Activated CD8-positive, alpha-beta T cell treated with anti-CD3 and anti-CD28 coated beads, Interleukin-2, amount 10 ng/mL, durations not matched to agents 7 days and 5 days (primary cell): ENCODE data around the gene SCO1. TPM values are rescaled to one million over a fixed set of nuclear protein-coding genes. Genes with fewer than 3 reads are reported as not detected.

Source experiments
- ATAC-seq: fragments of 150-1000 bp; cut with Tn5 transposase; one replicate; pipeline ENCODE4 v1.10.0; 2021; ENCODE audit warnings: moderate library complexity
- CTCF ChIA-PET: fragments of 350-600 bp; sonication (Branson Sonifier 250); formaldehyde crosslinking; loops from one replicate; lab custom pipeline; 2021; ENCODE audit warnings: antibody characterized with exemption; lab: Charles Lee
- POLR2A ChIA-PET: fragments of 350-600 bp; sonication (Branson Sonifier 250); formaldehyde crosslinking; loops from one replicate; lab custom pipeline; 2021; ENCODE audit warnings: antibody characterized with exemption; lab: Charles Lee
- DNase-seq: peaks from one replicate; pipeline ENCODE4 v3.0.0-alpha.2; 2020
- H3K27ac Mint-ChIP-seq: one replicate; pipeline ENCODE4 v1.8.0; 2021; ENCODE audit warnings: mild to moderate bottlenecking, mixed read lengths
- H3K27me3 Mint-ChIP-seq: one replicate; pipeline ENCODE4 v1.8.0; 2021; ENCODE audit warnings: low read depth, mixed read lengths
- H3K36me3 Mint-ChIP-seq: one replicate; pipeline ENCODE4 v1.8.0; 2021; ENCODE audit warnings: low read depth, mixed read lengths
- H3K4me1 Mint-ChIP-seq: one replicate; pipeline ENCODE4 v1.8.0; 2021; ENCODE audit warnings: low read depth, mixed read lengths
- H3K4me3 Mint-ChIP-seq: one replicate; pipeline ENCODE4 v1.8.0; 2021; ENCODE audit warnings: mild to moderate bottlenecking, mixed read lengths
- H3K9me3 Mint-ChIP-seq: one replicate; pipeline ENCODE4 v1.8.0; 2022; ENCODE audit warnings: mixed read lengths; ENCODE audit not compliant: insufficient read depth
- total RNA-seq, 2 experiments: library from RNA; stranded (reverse); gene quantifications; one replicate each; pipeline ENCODE4 v1.2.3, GENCODE V29; 2021

SCO1 gene
- total RNA-seq, 2 experiments from 2014 or later = 25.8 to 28.0 TPM

DNA sequence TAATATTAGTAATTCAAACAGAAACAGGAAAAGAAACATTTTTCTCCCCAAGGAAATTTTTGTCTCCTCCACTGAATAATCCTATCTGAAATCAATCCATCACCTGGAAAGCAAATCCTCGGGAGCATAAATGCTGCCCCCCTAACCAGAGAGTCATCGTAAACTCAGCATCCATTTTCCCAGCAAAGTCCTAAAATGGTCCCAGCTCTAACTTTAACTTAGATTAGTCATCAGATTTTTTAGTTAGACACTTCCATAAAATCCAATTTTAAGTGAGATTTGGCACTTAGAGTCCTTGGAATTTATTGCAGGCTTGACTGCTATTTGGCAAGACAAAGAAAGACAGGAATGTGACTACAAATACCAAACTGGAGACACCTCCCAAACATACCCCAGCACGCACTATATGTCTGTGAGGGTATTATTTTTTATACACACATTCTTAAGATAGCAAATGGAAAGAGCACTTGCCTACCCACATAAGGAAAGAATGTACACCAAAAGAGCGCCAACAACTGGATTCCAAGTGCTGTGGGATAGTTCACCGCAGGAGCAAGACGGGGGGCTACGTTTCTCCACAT, 15.4 kb downstream of the SCO1 start:
- Mint-ChIP-seq H3K9me3 (no peaks in the 10 kb centered on the region), H3K27ac (no peak overlapping the region), H3K4me3 (no peak overlapping the region), H3K36me3 (peaks cover 49% of the 10 kb centered on the region), H3K27me3 (no peaks in the 10 kb centered on the region), H3K4me1 (no peaks in the 10 kb centered on the region)
- ATAC-seq = no peak
- ChIA-PET POLR2A (no interaction called here), CTCF (interaction anchor here (2.2 to 5.2 kb wide), 2 partner anchors 12 to 36 kb away, joined by 13 to 49 read pairs; no protein-coding TSS in a partner anchor)
- no peak for DNase-seq

DNA sequence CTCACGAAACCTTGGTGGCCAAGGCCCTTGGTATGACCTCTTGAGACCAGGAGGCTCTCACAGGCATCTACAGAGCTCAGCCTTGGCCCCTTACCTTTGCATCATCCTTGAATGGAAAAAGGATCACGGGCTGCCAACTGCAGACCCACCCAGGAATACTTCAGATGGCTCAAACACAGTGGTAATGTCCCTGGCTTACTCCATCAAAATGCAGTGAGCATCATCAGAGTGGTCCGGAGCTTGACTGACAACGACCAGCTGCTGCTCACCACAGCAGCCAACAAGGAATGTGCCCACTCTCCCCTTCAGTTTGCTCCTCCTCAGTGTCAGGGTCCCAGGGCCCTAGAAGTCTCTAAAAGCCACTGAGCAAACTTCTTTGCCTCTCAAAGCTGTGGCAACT, 22.6 kb downstream of the SCO1 start:
- Mint-ChIP-seq H3K36me3 (peaks cover 14% of the 10 kb centered on the region), H3K4me1 (no peaks in the 10 kb centered on the region), H3K27me3 (no peaks in the 10 kb centered on the region), H3K9me3 (no peaks in the 10 kb centered on the region), H3K4me3 (no peak overlapping the region), H3K27ac (no peak overlapping the region)
- CTCF ChIA-PET = interaction anchor here (1.1 to 2.1 kb wide), 2 partner anchors 9 to 28 kb away, joined by 3 to 11 read pairs; no protein-coding TSS in a partner anchor
- ATAC-seq (no peak), DNase-seq (no peak)
- POLR2A ChIA-PET = interaction anchor here (1.1 kb wide), 1 partner anchor 9 kb away, joined by 3 read pairs; no protein-coding TSS in a partner anchor

DNA sequence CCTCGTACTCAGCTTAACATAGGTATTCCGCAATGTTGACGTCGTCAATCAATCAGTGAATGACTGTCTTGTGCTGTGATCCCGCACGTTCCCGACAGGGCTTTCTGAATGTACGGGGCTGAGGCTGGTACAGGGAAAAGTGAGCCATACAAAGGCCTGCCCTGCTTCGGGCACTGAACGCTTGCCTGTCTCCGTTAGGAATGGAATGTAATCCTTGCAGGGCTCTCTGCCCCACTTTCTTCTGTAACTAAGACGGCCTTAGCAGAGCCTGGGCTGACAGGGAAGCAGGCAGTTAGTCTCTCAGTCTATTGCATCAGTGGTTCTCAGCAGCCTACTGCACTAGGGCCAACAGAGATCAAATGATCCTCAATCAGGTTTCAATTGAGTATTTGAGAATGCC, 24.0 kb downstream of the SCO1 start:
- no peaks in the 10 kb centered on the region for H3K4me1 Mint-ChIP-seq
- ATAC-seq (no peak), DNase-seq (no peak)
- H3K27me3 Mint-ChIP-seq = no peaks in the 10 kb centered on the region
- CTCF ChIA-PET = interaction anchor here (1.0 to 1.5 kb wide), 5 partner anchors 10 to 56 kb away, joined by 3 to 5 read pairs (median 3); no protein-coding TSS in a partner anchor
- H3K9me3 Mint-ChIP-seq = no peaks in the 10 kb centered on the region
- H3K27ac Mint-ChIP-seq = no peak overlapping the region
- POLR2A ChIA-PET = no interaction called here
- H3K4me3 Mint-ChIP-seq = no peak overlapping the region
- peaks cover 7% of the 10 kb centered on the region for H3K36me3 Mint-ChIP-seq

DNA sequence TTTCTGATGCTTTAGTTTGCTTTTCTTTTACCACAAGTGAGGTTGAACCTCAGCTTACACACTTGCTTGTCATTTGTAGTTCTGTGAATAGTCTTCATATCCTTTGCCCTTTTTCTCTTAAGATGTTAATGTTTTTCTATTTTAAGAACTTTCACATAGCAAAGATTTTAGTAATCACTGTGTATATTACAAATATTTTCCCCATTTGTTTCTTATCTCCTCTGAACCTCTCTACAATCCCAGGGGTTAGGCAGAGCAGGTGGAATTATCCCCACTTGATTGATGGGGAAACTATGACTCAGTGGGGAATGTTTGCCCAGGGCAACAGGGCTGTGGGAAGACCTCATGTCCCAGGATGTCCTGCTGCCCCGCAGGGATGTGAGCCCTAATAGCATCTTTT, 28.6 kb downstream of the SCO1 start:
- DNase-seq = no peak
- H3K9me3 Mint-ChIP-seq = no peaks in the 10 kb centered on the region
- no peak overlapping the region for H3K4me3 Mint-ChIP-seq
- H3K4me1 Mint-ChIP-seq = no peaks in the 10 kb centered on the region
- ChIA-PET POLR2A (no interaction called here), CTCF (no interaction called here)
- no peak overlapping the region for H3K27ac Mint-ChIP-seq
- H3K36me3 Mint-ChIP-seq = peaks cover 2% of the 10 kb centered on the region
- no peaks in the 10 kb centered on the region for H3K27me3 Mint-ChIP-seq
- no peak for ATAC-seq

DNA sequence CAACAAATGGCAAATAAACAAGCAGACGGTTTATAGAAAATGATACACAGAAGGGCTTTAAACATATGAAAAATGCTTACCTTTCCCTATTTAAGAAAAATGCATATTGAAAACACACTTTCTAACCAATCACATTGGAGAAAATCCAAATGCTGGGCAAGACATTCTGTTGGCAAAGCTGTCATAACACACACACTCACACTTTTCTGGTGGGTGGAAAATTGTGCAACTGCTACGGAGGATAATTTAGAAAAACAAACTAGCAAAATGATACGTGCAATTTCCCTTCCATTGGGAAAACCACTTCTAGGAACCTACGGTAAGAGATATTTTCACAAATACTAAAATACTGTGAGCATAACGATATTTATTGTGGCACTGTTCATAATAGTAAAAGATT, 30.4 kb downstream of the SCO1 start:
- H3K4me3 Mint-ChIP-seq = no peak overlapping the region
- ATAC-seq (no peak), DNase-seq (no peak)
- peaks cover 2% of the 10 kb centered on the region for H3K36me3 Mint-ChIP-seq
- H3K27ac Mint-ChIP-seq = no peak overlapping the region
- H3K4me1 Mint-ChIP-seq = no peaks in the 10 kb centered on the region
- H3K9me3 Mint-ChIP-seq = no peaks in the 10 kb centered on the region
- no peaks in the 10 kb centered on the region for H3K27me3 Mint-ChIP-seq
- ChIA-PET CTCF (interaction anchor here (0.9 to 1.5 kb wide), 2 partner anchors 17 to 20 kb away, joined by 3 to 5 read pairs; no protein-coding TSS in a partner anchor), POLR2A (no interaction called here)

DNA sequence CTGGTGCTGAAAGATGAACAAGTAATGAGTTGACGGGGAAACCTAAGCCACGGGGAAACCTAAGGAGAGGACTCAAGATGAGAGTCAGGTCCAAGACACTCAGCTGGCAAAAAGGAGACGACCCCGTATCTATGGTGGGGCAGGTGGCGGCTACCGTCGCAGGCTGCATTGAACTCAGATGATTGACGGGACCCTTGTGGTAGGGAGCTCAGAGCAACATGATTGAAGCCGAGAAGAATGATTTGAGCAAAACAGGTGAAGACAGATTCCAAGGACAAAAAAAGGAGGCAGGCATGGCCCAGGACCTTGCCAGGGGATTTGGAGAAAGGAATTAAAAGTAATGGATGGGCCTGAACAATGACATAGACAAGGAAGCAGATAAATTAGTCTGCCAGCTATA, 32.8 kb downstream of the SCO1 start:
- no peak for DNase-seq
- ATAC-seq = no peak
- POLR2A ChIA-PET = no interaction called here
- no peaks in the 10 kb centered on the region for H3K36me3 Mint-ChIP-seq
- H3K4me1 Mint-ChIP-seq = no peaks in the 10 kb centered on the region
- H3K27me3 Mint-ChIP-seq = no peaks in the 10 kb centered on the region
- H3K4me3 Mint-ChIP-seq = no peak overlapping the region
- no peaks in the 10 kb centered on the region for H3K9me3 Mint-ChIP-seq
- CTCF ChIA-PET = interaction anchor here (1.8 to 2.6 kb wide), 2 partner anchors 18 to 19 kb away, joined by 5 to 13 read pairs; no protein-coding TSS in a partner anchor
- no peak overlapping the region for H3K27ac Mint-ChIP-seq

DNA sequence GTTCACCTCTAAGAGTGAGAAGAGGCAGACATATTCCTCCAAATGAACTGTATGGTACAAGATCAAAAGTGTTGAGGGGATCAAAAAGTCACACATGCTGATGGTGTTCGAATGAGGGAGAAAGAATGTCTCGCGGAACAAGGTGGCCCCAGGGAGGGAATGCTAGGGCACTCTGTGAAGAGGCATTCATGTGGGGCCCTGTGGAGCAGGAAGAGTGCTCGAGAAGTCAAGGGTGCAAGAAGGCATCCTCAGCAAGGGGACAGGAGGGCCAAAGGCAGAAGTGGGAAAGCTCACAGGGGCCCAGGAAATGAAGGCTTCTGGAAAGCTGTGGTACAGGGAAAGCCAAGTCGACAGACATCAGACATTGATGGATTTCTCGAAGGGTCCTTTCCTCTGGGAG, 34.1 kb downstream of the SCO1 start:
- Mint-ChIP-seq H3K4me3 (no peak overlapping the region), H3K27me3 (no peaks in the 10 kb centered on the region), H3K9me3 (no peaks in the 10 kb centered on the region), H3K27ac (no peak overlapping the region), H3K4me1 (no peaks in the 10 kb centered on the region), H3K36me3 (no peaks in the 10 kb centered on the region)
- ATAC-seq = no peak
- no peak for DNase-seq
- CTCF ChIA-PET = interaction anchor here (1.5 kb wide), 1 partner anchor 74 kb away, joined by 3 read pairs; no protein-coding TSS in a partner anchor
- POLR2A ChIA-PET = no interaction called here

DNA sequence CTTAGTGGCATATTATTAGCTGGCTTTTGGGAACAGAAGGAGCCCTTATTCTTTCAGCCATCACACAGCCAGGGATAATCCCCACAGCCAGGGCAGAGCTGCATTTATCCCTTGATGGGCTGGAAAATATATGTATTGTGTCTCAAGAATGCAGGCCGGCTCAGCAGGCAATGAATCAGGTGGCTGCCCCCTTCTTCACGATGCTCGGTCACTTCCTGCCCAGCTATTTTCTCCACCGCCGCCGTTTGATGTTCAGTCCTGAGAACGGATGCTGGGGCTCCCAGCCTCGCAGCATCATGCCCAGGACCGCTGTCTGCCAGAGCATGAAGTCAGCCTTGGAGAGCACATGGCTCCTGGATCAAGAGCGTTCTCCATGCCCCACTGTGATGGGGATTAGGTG, 35.9 kb downstream of the SCO1 start:
- DNase-seq = no peak
- CTCF ChIA-PET = interaction anchor here (0.7 to 1.6 kb wide), 2 partner anchors 14 to 19 kb away, joined by 3 to 6 read pairs; no protein-coding TSS in a partner anchor
- H3K36me3 Mint-ChIP-seq = no peaks in the 10 kb centered on the region
- no peak overlapping the region for H3K4me3 Mint-ChIP-seq
- H3K27me3 Mint-ChIP-seq = no peaks in the 10 kb centered on the region
- ATAC-seq = no peak
- no peaks in the 10 kb centered on the region for H3K4me1 Mint-ChIP-seq
- H3K9me3 Mint-ChIP-seq = no peaks in the 10 kb centered on the region
- POLR2A ChIA-PET = no interaction called here
- H3K27ac Mint-ChIP-seq = no peak overlapping the region

DNA sequence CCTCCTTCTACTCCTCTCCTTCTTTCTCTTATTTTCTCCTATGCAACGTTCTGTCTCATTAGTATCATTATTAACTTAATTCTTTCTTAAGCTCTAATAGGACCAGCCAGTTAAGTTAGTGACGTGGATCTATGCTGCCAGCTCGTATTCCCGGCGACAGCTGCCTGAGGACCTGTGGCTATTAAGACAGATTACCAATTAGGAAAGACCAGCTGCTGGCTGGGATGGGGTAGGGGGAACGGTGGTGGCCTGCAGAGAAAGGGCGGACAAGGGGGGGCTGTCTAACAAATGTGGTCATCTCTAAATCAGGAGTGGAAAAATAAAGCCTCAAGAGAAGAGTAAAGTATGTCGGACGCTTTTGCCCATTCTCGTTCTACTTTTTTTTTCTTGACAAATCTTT, 39.5 kb downstream of the SCO1 start:
- ChIA-PET CTCF (no interaction called here), POLR2A (no interaction called here)
- peaks cover 10% of the 10 kb centered on the region for H3K4me1 Mint-ChIP-seq
- DNase-seq (no peak), ATAC-seq (no peak)
- H3K27ac Mint-ChIP-seq = no peak overlapping the region
- no peaks in the 10 kb centered on the region for H3K9me3 Mint-ChIP-seq
- H3K4me3 Mint-ChIP-seq = no peak overlapping the region
- no peaks in the 10 kb centered on the region for H3K36me3 Mint-ChIP-seq
- no peaks in the 10 kb centered on the region for H3K27me3 Mint-ChIP-seq

DNA sequence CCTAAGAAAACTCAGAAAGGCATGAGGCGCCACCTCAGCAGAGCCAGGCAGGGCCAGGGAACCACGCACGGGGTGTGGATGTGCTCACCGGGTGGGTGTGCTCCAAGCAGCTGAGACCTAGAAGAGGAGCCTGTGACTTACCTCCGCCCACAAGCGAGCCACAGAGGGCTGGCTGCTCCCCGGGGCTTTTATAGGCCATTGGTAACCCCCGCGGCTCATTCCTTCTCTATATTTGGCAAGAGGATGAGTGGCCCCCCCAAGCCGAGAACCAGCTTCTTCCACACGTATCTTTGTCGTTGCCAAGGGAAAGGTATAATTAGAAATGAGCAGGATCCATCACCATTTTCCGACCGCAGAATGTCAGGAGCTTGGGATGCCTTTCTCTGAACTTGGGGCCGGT, 40.2 kb downstream of the SCO1 start, which contains the start of gene MYH3:
Gene MYH3, minus strand, starts transcription at position 162 of the 400 bp plus-strand sequence. CDS start 2,245 bp downstream, outside the sequence.
- H3K4me1 Mint-ChIP-seq = peaks cover 12% of the 10 kb centered on the region
- H3K9me3 Mint-ChIP-seq = no peaks in the 10 kb centered on the region
- POLR2A ChIA-PET = no interaction called here
- DNase-seq (no peak), ATAC-seq (no peak)
- no peak within 1 kb of the TSS for H3K27ac Mint-ChIP-seq
- H3K4me3 Mint-ChIP-seq = no peak within 1 kb of the TSS
- no peaks in the 10 kb centered on the region for H3K27me3 Mint-ChIP-seq
- CTCF ChIA-PET = no interaction called here
- H3K36me3 Mint-ChIP-seq = no peaks in the 10 kb centered on the region

DNA sequence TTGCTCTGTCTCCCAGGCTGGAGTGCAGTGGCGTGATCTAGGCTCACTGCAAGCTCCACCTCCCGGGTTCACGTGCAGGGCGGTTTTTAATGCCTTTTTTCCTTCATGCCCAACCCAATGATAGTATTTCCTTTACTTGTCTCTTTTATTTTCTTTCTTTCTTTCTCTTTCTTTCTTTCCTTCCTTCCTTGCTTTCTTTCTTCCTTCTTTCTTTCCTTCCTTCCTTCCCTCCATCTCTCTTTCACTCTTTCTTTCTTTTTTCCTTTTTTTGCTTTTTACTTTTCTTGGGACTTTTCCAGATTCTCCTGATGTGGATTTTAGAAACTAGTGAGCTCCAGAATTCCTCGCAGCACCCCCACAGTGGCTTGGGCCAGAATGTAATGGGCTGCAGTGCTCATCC, 43.3 kb downstream of the SCO1 start:
- H3K4me1 Mint-ChIP-seq = peaks cover 12% of the 10 kb centered on the region
- ATAC-seq (no peak), DNase-seq (no peak)
- ChIA-PET POLR2A (no interaction called here), CTCF (interaction anchor here (0.8 to 1.5 kb wide), 5 partner anchors 10 to 191 kb away, joined by 3 to 5 read pairs (median 3); no protein-coding TSS in a partner anchor)
- H3K9me3 Mint-ChIP-seq = no peaks in the 10 kb centered on the region
- no peaks in the 10 kb centered on the region for H3K36me3 Mint-ChIP-seq
- H3K27ac Mint-ChIP-seq = no peak overlapping the region
- no peaks in the 10 kb centered on the region for H3K27me3 Mint-ChIP-seq
- H3K4me3 Mint-ChIP-seq = no peak overlapping the region

DNA sequence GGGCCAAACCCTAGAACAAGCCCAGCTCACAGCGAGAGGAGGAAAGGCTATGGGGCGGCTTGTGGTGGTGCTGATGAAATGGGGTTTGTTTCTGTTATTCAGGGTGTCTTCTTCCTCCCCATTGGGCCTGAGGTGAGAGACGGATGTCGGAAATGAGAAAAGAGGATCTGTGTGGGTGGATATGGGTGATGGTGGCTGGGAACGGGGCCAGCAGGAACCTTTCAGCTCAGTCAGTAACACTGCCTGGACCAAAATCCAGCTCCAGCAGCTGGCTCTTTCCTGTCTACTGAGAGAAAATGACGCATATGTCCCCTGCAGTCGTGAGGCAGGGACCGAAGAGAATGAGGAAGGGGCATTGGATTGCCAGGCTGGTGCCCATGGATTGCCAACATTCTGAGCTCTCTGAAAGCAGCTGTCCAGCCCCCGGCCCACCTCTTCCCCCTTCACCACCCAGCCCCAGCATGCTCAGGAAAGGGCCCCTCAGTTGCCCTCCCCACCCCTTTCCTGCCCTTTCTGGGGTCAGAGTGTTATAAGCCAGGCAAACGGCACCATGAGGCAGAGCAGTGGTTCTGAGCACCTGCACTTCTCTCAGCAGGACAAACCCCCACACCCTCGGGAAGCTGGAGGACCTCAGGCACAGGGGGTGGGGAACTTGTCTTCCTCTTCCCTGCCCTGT, 44.2 kb downstream of the SCO1 start:
- no peaks in the 10 kb centered on the region for H3K36me3 Mint-ChIP-seq
- peak overlapping the region; percentile 53 for H3K27ac Mint-ChIP-seq
- no peaks in the 10 kb centered on the region for H3K27me3 Mint-ChIP-seq
- DNase-seq (peak; percentile 23), ATAC-seq (peak; percentile 30)
- ChIA-PET CTCF (interaction anchor here (0.8 to 1.5 kb wide), 5 partner anchors 9 to 192 kb away, joined by 3 to 5 read pairs (median 4); no protein-coding TSS in a partner anchor), POLR2A (no interaction called here)
- no peaks in the 10 kb centered on the region for H3K9me3 Mint-ChIP-seq
- peaks cover 12% of the 10 kb centered on the region for H3K4me1 Mint-ChIP-seq
- no peak overlapping the region for H3K4me3 Mint-ChIP-seq
